Activated T-cell treated with anti-CD3 and anti-CD28 coated beads, Interleukin-2, amount 50 U/mL, for 72 hours (primary cell): ENCODE results near the gene RRN3. TPM values are rescaled to one million over a fixed set of nuclear protein-coding genes. Genes with fewer than 3 reads are reported as not detected.
"Not testable (repeated sequence)": the region's sequence is repeated elsewhere in the genome, so short reads cannot be mapped to it uniquely, and the experiment has no call there.

Source experiments
- ATAC-seq, 2 donors: fragments of 150-1000 bp; cut with Tn5 transposase; replicated peaks in 1 of 2; 2 replicates each; pipeline ENCODE4 v1.10.0; 2021; ENCODE audit warnings: moderate library complexity in 2 of 2, mild to moderate bottlenecking in 1 of 2
- DNase-seq, 2 donors: peaks; one replicate each; pipeline ENCODE4 v3.0.0; 2021 to 2022; ENCODE audit warnings: mixed read lengths in 1 of 2
- H3K27ac Mint-ChIP-seq: one replicate; pipeline ENCODE4 v1.8.0; 2022; ENCODE audit warnings: mild to moderate bottlenecking, moderate library complexity, mixed read lengths
- H3K27me3 Mint-ChIP-seq: one replicate; pipeline ENCODE4 v1.8.0; 2022; ENCODE audit warnings: low read depth, mixed read lengths
- H3K36me3 Mint-ChIP-seq, 2 donors: one replicate each; pipeline ENCODE4 v1.8.0; 2022; ENCODE audit warnings: mixed read lengths in 2 of 2, mild to moderate bottlenecking in 1 of 2; ENCODE audit not compliant: insufficient read depth in 2 of 2
- H3K4me1 Mint-ChIP-seq: one replicate; pipeline ENCODE4 v1.8.0; 2022; ENCODE audit warnings: low read depth, mixed read lengths
- H3K4me3 Mint-ChIP-seq, 2 donors: one replicate each; pipeline ENCODE4 v1.8.0; 2022; ENCODE audit warnings: mild to moderate bottlenecking in 2 of 2, mixed read lengths in 2 of 2, moderate library complexity in 2 of 2
- H3K9me3 Mint-ChIP-seq, 2 donors: one replicate each; pipeline ENCODE4 v1.8.0; 2022; ENCODE audit warnings: mixed read lengths in 2 of 2
- total RNA-seq, 2 donors: library from RNA; stranded (reverse); gene quantifications; one replicate each; pipeline ENCODE4 v1.2.3, GENCODE V29; 2022

Gene RRN3
- total RNA-seq, 2 donors from 2014 or later, result 39.5 to 41.6 TPM

- no peak overlapping the region for H3K4me3 Mint-ChIP-seq
- no peak for DNase-seq
- H3K4me1 Mint-ChIP-seq, result no peaks in the 10 kb centered on the region
- no peaks in the 10 kb centered on the region for H3K27me3 Mint-ChIP-seq
- H3K27ac Mint-ChIP-seq, result no peak overlapping the region
- ATAC-seq, result no peak
- peaks cover 8 to 25% of the 10 kb centered on the region in 2 donors for H3K36me3 Mint-ChIP-seq
- H3K9me3 Mint-ChIP-seq, result no peaks in the 10 kb centered on the region
Measured at GRCh38 chr16:15034266-15035162, 59.6 kb downstream of the RRN3 start.

- peaks cover 8 to 23% of the 10 kb centered on the region in 2 donors for H3K36me3 Mint-ChIP-seq
- no peak overlapping the region for H3K4me3 Mint-ChIP-seq
- no peaks in the 10 kb centered on the region for H3K4me1 Mint-ChIP-seq
- ATAC-seq, result no peak
- H3K27me3 Mint-ChIP-seq, result no peaks in the 10 kb centered on the region
- H3K27ac Mint-ChIP-seq, result no peak overlapping the region
- no peak for DNase-seq
- no peaks in the 10 kb centered on the region for H3K9me3 Mint-ChIP-seq
Measured at GRCh38 chr16:15033309-15033707, 60.8 kb downstream of the RRN3 start.

GRCh38 chr16:15032547-15033308, 61.3 kb downstream of the RRN3 start:
- DNase-seq, result no peak
- ATAC-seq, result no peak
- no peak overlapping the region for H3K27ac Mint-ChIP-seq
- no peaks in the 10 kb centered on the region for H3K9me3 Mint-ChIP-seq
- no peaks in the 10 kb centered on the region for H3K4me1 Mint-ChIP-seq
- H3K4me3 Mint-ChIP-seq, result no peak overlapping the region
- H3K27me3 Mint-ChIP-seq, result no peaks in the 10 kb centered on the region
- peaks cover 8 to 20% of the 10 kb centered on the region in 2 donors for H3K36me3 Mint-ChIP-seq

- H3K4me3 Mint-ChIP-seq, result no peak overlapping the region
Measured at GRCh38 chr16:15031586-15031985, 62.5 kb downstream of the RRN3 start.

GRCh38 chr16:15031179-15031578, 62.9 kb downstream of the RRN3 start:
- H3K9me3 Mint-ChIP-seq, result no peaks in the 10 kb centered on the region
- peak overlapping the region; percentile 87 for H3K27ac Mint-ChIP-seq
- ATAC-seq (no peak), DNase-seq (no peak)
- peaks cover 8 to 15% of the 10 kb centered on the region in 2 donors for H3K36me3 Mint-ChIP-seq
- no peaks in the 10 kb centered on the region for H3K4me1 Mint-ChIP-seq
- H3K27me3 Mint-ChIP-seq, result no peaks in the 10 kb centered on the region
- no peak overlapping the region for H3K4me3 Mint-ChIP-seq

More at GRCh38 chr16:15031586-15031985, 62.5 kb downstream of the RRN3 start:
- no peaks in the 10 kb centered on the region for H3K27me3 Mint-ChIP-seq
- H3K4me1 Mint-ChIP-seq, result no peaks in the 10 kb centered on the region
- H3K36me3 Mint-ChIP-seq, result peaks cover 8 to 15% of the 10 kb centered on the region in 2 donors
- no peaks in the 10 kb centered on the region for H3K9me3 Mint-ChIP-seq
- peak overlapping the region; percentile 87 for H3K27ac Mint-ChIP-seq
- no peak for DNase-seq
- ATAC-seq, result no peak

- H3K4me3 Mint-ChIP-seq, H3K9me3 Mint-ChIP-seq, H3K4me1 Mint-ChIP-seq, H3K27ac Mint-ChIP-seq, ATAC-seq, H3K27me3 Mint-ChIP-seq, DNase-seq: not testable (repeated sequence)
- peaks cover 7 to 17% of the 10 kb centered on the region in 2 donors for H3K36me3 Mint-ChIP-seq
Measured at GRCh38 chr16:15029749-15030148, 64.3 kb downstream of the RRN3 start.

- H3K9me3 Mint-ChIP-seq, H3K27me3 Mint-ChIP-seq, DNase-seq, H3K27ac Mint-ChIP-seq, H3K4me1 Mint-ChIP-seq, H3K4me3 Mint-ChIP-seq: not testable (repeated sequence)
- peak; percentile 18 to 29 for ATAC-seq
- peaks cover 8 to 18% of the 10 kb centered on the region in 2 donors for H3K36me3 Mint-ChIP-seq
Measured at GRCh38 chr16:15028801-15029698, 65.0 kb downstream of the RRN3 start.

GRCh38 chr16:15028345-15028715, 65.7 kb downstream of the RRN3 start:
- not testable (repeated sequence) for ATAC-seq
- peaks cover 8 to 21% of the 10 kb centered on the region in 2 donors for H3K36me3 Mint-ChIP-seq

GRCh38 chr16:15027503-15028344, 66.3 kb downstream of the RRN3 start:
- not testable (repeated sequence) for H3K4me3 Mint-ChIP-seq, H3K9me3 Mint-ChIP-seq, ATAC-seq, H3K4me1 Mint-ChIP-seq, H3K27ac Mint-ChIP-seq, H3K27me3 Mint-ChIP-seq, DNase-seq
- peaks cover 11 to 24% of the 10 kb centered on the region in 2 donors for H3K36me3 Mint-ChIP-seq

More at GRCh38 chr16:15028345-15028715, 65.7 kb downstream of the RRN3 start:
- not testable (repeated sequence) for DNase-seq, H3K27me3 Mint-ChIP-seq, H3K4me3 Mint-ChIP-seq, H3K9me3 Mint-ChIP-seq, H3K27ac Mint-ChIP-seq, H3K4me1 Mint-ChIP-seq

- not testable (repeated sequence) for H3K4me1 Mint-ChIP-seq, H3K27me3 Mint-ChIP-seq, H3K27ac Mint-ChIP-seq, H3K4me3 Mint-ChIP-seq, ATAC-seq, DNase-seq, H3K9me3 Mint-ChIP-seq
- peaks cover 11 to 19% of the 10 kb centered on the region in 2 donors for H3K36me3 Mint-ChIP-seq
Measured at GRCh38 chr16:15027051-15027450, 67.0 kb downstream of the RRN3 start.

GRCh38 chr16:15025234-15025951, 68.7 kb downstream of the RRN3 start:
- not testable (repeated sequence) for H3K27me3 Mint-ChIP-seq, H3K4me1 Mint-ChIP-seq, H3K27ac Mint-ChIP-seq, ATAC-seq, H3K4me3 Mint-ChIP-seq, DNase-seq, H3K9me3 Mint-ChIP-seq
- peaks cover 5 to 12% of the 10 kb centered on the region in 2 donors for H3K36me3 Mint-ChIP-seq
